Activated naive CD4-positive, alpha-beta T cell treated with anti-CD3 and anti-CD28 coated beads, Interleukin-2, amount 50 U/mL, for 24 hours (primary cell): ENCODE measurements around the gene KAT2B.

Source experiments
- H3K27ac Mint-ChIP-seq: one replicate; pipeline ENCODE4 v1.8.0; 2021; ENCODE audit warnings: mild to moderate bottlenecking, mixed read lengths
- H3K27me3 Mint-ChIP-seq: one replicate; pipeline ENCODE4 v1.8.0; 2021; ENCODE audit warnings: mixed read lengths
- H3K36me3 Mint-ChIP-seq: one replicate; pipeline ENCODE4 v1.8.0; 2021; ENCODE audit warnings: mixed read lengths
- H3K4me1 Mint-ChIP-seq: one replicate; pipeline ENCODE4 v1.8.0; 2021; ENCODE audit warnings: mixed read lengths
- H3K4me3 Mint-ChIP-seq: one replicate; pipeline ENCODE4 v1.8.0; 2021; ENCODE audit warnings: mild to moderate bottlenecking, mixed read lengths
- H3K9me3 Mint-ChIP-seq: one replicate; pipeline ENCODE4 v1.8.0; 2021; ENCODE audit warnings: mixed read lengths

KAT2B gene

GRCh38 chr3:20128358-20128757, 88.1 kb downstream of the KAT2B start:
- Mint-ChIP-seq H3K4me1 (peaks cover 3% of the 10 kb centered on the region), H3K27me3 (no peaks in the 10 kb centered on the region), H3K27ac (no peak overlapping the region), H3K4me3 (no peak overlapping the region), H3K36me3 (peaks cover 16% of the 10 kb centered on the region), H3K9me3 (no peaks in the 10 kb centered on the region)

- no peaks in the 10 kb centered on the region for H3K9me3 Mint-ChIP-seq
- H3K27ac Mint-ChIP-seq: no peak overlapping the region
- peaks cover 9% of the 10 kb centered on the region for H3K36me3 Mint-ChIP-seq
- H3K4me1 Mint-ChIP-seq: peaks cover 3% of the 10 kb centered on the region
- H3K27me3 Mint-ChIP-seq: no peaks in the 10 kb centered on the region
- no peak overlapping the region for H3K4me3 Mint-ChIP-seq
These were observed 89.9 kb downstream of the KAT2B start for GRCh38 chr3:20130106-20130505.

- Mint-ChIP-seq H3K36me3 (peaks cover 7% of the 10 kb centered on the region), H3K27ac (no peak overlapping the region), H3K27me3 (no peaks in the 10 kb centered on the region), H3K9me3 (no peaks in the 10 kb centered on the region), H3K4me1 (no peaks in the 10 kb centered on the region), H3K4me3 (no peak overlapping the region)
These were observed 96.0 kb downstream of the KAT2B start for GRCh38 chr3:20136231-20136630.

- Mint-ChIP-seq H3K27ac (no peak overlapping the region), H3K4me1 (no peaks in the 10 kb centered on the region), H3K4me3 (no peak overlapping the region), H3K9me3 (no peaks in the 10 kb centered on the region), H3K27me3 (no peaks in the 10 kb centered on the region), H3K36me3 (peaks cover 17% of the 10 kb centered on the region)
These were observed 97.4 kb downstream of the KAT2B start for GRCh38 chr3:20137647-20138046.

GRCh38 chr3:20140881-20141280, 100.6 kb downstream of the KAT2B start:
- H3K36me3 Mint-ChIP-seq: peaks cover 23% of the 10 kb centered on the region
- H3K9me3 Mint-ChIP-seq: no peaks in the 10 kb centered on the region
- H3K27ac Mint-ChIP-seq: no peak overlapping the region
- H3K4me1 Mint-ChIP-seq: no peaks in the 10 kb centered on the region
- no peak overlapping the region for H3K4me3 Mint-ChIP-seq
- no peaks in the 10 kb centered on the region for H3K27me3 Mint-ChIP-seq

GRCh38 chr3:20141316-20141715, 101.1 kb downstream of the KAT2B start:
- H3K36me3 Mint-ChIP-seq: peaks cover 23% of the 10 kb centered on the region
- H3K27me3 Mint-ChIP-seq: no peaks in the 10 kb centered on the region
- H3K27ac Mint-ChIP-seq: no peak overlapping the region

GRCh38 chr3:20141851-20142250, 101.6 kb downstream of the KAT2B start:
- H3K4me3 Mint-ChIP-seq: no peak overlapping the region

More at GRCh38 chr3:20141316-20141715, 101.1 kb downstream of the KAT2B start:
- Mint-ChIP-seq H3K9me3 (no peaks in the 10 kb centered on the region), H3K4me1 (no peaks in the 10 kb centered on the region), H3K4me3 (no peak overlapping the region)

DNA sequence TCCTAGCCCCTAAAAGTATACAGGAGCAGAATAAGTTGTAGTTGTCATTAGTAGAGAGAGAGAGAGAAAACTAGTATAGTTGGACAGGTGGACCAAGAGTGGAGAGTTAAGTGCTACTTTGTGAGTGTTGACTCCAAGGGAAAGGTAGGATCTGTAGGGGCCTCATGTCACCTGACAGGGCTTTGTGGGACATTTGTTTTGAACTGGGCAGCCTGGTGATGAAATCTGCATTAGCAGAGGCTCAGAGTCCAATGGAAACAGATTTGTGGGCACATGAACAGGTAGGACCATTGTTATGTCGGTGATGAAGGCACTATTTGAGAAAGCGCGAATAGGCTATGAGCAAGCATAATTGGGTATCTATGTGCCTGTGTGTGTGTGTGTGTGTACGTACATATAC, 102.3 kb downstream of the KAT2B start:
- Mint-ChIP-seq H3K9me3 (no peaks in the 10 kb centered on the region), H3K27me3 (no peaks in the 10 kb centered on the region), H3K4me3 (no peak overlapping the region), H3K36me3 (peaks cover 26% of the 10 kb centered on the region), H3K27ac (no peak overlapping the region), H3K4me1 (no peaks in the 10 kb centered on the region)

More at GRCh38 chr3:20141851-20142250, 101.6 kb downstream of the KAT2B start:
- Mint-ChIP-seq H3K27ac (no peak overlapping the region), H3K9me3 (no peaks in the 10 kb centered on the region), H3K36me3 (peaks cover 23% of the 10 kb centered on the region), H3K4me1 (no peaks in the 10 kb centered on the region), H3K27me3 (no peaks in the 10 kb centered on the region)

DNA sequence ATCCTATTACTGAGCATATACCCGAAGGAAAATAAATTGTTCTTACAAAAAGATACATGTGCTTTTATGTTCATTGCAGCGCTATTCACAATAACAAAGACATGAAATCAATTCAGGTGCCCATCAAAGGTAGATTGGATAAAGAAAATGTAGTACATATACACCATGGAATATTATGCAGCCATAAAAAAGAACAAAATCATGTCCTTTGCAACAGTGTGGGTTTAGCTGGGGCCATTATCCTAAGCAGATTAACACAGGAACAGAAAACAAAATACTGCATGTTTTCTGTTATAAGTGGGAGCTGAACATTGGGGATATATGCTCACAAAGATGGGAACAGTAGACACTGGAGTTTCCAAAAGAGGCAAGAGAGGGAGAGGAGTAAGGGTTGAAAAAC, 103.3 kb downstream of the KAT2B start:
- Mint-ChIP-seq H3K9me3 (no peaks in the 10 kb centered on the region), H3K27me3 (no peaks in the 10 kb centered on the region), H3K36me3 (peaks cover 30% of the 10 kb centered on the region), H3K4me3 (no peak overlapping the region), H3K4me1 (no peaks in the 10 kb centered on the region), H3K27ac (no peak overlapping the region)

GRCh38 chr3:20145874-20146273, 105.6 kb downstream of the KAT2B start:
- no peaks in the 10 kb centered on the region for H3K9me3 Mint-ChIP-seq
- no peaks in the 10 kb centered on the region for H3K4me1 Mint-ChIP-seq
- no peak overlapping the region for H3K4me3 Mint-ChIP-seq
- no peak overlapping the region for H3K27ac Mint-ChIP-seq
- H3K36me3 Mint-ChIP-seq: peaks cover 35% of the 10 kb centered on the region
- H3K27me3 Mint-ChIP-seq: no peaks in the 10 kb centered on the region

GRCh38 chr3:20146301-20146700, 106.1 kb downstream of the KAT2B start:
- no peaks in the 10 kb centered on the region for H3K9me3 Mint-ChIP-seq

DNA sequence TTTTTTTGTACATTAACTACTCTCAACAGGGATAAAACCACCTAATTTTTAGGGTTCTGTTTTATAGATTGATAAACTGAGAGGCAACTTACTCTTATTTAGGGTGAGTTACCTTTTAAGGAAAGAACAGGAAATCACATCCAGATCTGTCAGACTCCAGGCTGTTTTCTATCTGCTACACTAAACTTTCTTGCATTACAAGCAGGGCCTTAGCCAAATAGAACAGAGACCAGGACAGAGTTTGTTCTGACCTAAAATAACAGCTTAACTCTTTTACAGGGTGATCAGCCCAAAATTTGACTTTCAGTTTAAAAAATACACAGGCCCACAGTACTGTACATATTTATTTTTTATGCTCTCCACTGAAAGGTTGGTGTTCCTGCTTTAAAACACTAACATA, 107.1 kb downstream of the KAT2B start:
- Mint-ChIP-seq H3K4me3 (no peak overlapping the region), H3K27ac (no peak overlapping the region), H3K27me3 (no peaks in the 10 kb centered on the region), H3K9me3 (no peaks in the 10 kb centered on the region), H3K36me3 (peaks cover 29% of the 10 kb centered on the region), H3K4me1 (no peaks in the 10 kb centered on the region)

More at GRCh38 chr3:20146301-20146700, 106.1 kb downstream of the KAT2B start:
- H3K27me3 Mint-ChIP-seq: no peaks in the 10 kb centered on the region
- H3K4me3 Mint-ChIP-seq: no peak overlapping the region
- H3K27ac Mint-ChIP-seq: no peak overlapping the region
- H3K36me3 Mint-ChIP-seq: peaks cover 34% of the 10 kb centered on the region
- H3K4me1 Mint-ChIP-seq: no peaks in the 10 kb centered on the region

- H3K27ac Mint-ChIP-seq: no peak overlapping the region
- peaks cover 21% of the 10 kb centered on the region for H3K36me3 Mint-ChIP-seq
- H3K27me3 Mint-ChIP-seq: no peaks in the 10 kb centered on the region
These were observed 108.2 kb downstream of the KAT2B start for GRCh38 chr3:20148466-20148865.

DNA sequence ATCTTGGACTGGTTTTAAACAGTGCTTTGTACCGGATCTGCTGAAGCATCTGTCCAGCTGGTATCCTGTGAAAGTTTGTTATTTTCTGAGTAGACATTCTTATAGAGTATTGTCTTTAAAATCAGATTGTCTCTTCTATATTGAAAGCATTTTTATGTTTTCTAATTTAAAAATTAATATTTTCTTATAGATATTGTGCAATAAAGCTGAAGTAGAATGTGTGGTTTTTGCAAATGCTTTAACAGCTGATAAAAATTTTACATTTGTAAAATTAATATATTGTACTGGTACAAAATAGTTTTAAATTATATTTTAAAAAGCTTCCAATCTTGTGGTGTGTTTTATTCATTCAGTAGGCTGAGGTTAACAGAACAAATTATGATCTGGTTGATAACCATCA, 113.8 kb downstream of the KAT2B start:
- Mint-ChIP-seq H3K27me3 (no peaks in the 10 kb centered on the region), H3K4me1 (no peaks in the 10 kb centered on the region), H3K27ac (no peak overlapping the region), H3K4me3 (no peak overlapping the region), H3K9me3 (no peaks in the 10 kb centered on the region), H3K36me3 (peaks cover 12% of the 10 kb centered on the region)

More at GRCh38 chr3:20148466-20148865, 108.2 kb downstream of the KAT2B start:
- Mint-ChIP-seq H3K4me3 (no peak overlapping the region), H3K4me1 (no peaks in the 10 kb centered on the region), H3K9me3 (no peaks in the 10 kb centered on the region)

GRCh38 chr3:20154928-20155327, 114.7 kb downstream of the KAT2B start:
- Mint-ChIP-seq H3K4me3 (no peak overlapping the region), H3K27me3 (no peaks in the 10 kb centered on the region), H3K9me3 (no peaks in the 10 kb centered on the region), H3K27ac (no peak overlapping the region), H3K36me3 (peaks cover 8% of the 10 kb centered on the region), H3K4me1 (peaks cover 7% of the 10 kb centered on the region)

- Mint-ChIP-seq H3K27ac (peak overlapping the region; percentile 76), H3K27me3 (no peaks in the 10 kb centered on the region), H3K4me3 (peak overlapping the region; percentile 12), H3K4me1 (peaks cover 32% of the 10 kb centered on the region), H3K36me3 (no peaks in the 10 kb centered on the region), H3K9me3 (no peaks in the 10 kb centered on the region)
These were observed 120.0 kb downstream of the KAT2B start for GRCh38 chr3:20160230-20160629.

DNA sequence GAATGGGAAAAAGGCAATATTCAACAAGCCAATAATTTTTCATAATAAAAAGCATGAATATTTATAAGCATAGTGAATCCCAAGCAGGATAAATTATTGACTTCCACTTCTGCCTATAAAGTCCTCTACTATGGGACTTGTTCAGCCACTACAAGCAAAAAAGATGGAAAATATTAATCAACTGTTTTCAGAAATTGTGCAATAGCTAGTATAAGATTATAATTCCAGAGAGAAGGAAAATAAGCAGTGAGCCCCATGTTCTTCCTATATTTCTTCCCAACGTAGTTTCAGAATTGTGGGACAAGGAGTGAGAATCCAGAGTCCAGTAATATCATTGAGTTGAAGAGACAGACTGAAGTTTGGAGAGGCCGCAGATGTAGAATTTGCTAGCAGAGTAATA, 121.5 kb downstream of the KAT2B start:
- Mint-ChIP-seq H3K27me3 (no peaks in the 10 kb centered on the region), H3K9me3 (no peaks in the 10 kb centered on the region), H3K27ac (no peak overlapping the region), H3K4me3 (no peak overlapping the region), H3K36me3 (peaks cover 2% of the 10 kb centered on the region), H3K4me1 (peaks cover 32% of the 10 kb centered on the region)
